AG10803 (cell line): Measurements from ENCODE around the gene CASKIN1.

ENCODE experiments used
- DNase-seq: peaks from one replicate; pipeline ENCODE4 v3.0.0; 2010; ENCODE audit warnings: low read depth
- H3K4me3 ChIP-seq: 2 replicates; pipeline ENCODE4 v1.5.1; 2011; ENCODE audit warnings: mild to moderate bottlenecking, low read length, control low read depth
- TF ChIP-seq, protein P1 (sequence below): conservative IDR thresholded peaks from 2 replicates; pipeline ENCODE4 v1.5.1; 2011; ENCODE audit warnings: mild to moderate bottlenecking, low read length, control low read depth, inconsistent platforms

CASKIN1 gene

DNA sequence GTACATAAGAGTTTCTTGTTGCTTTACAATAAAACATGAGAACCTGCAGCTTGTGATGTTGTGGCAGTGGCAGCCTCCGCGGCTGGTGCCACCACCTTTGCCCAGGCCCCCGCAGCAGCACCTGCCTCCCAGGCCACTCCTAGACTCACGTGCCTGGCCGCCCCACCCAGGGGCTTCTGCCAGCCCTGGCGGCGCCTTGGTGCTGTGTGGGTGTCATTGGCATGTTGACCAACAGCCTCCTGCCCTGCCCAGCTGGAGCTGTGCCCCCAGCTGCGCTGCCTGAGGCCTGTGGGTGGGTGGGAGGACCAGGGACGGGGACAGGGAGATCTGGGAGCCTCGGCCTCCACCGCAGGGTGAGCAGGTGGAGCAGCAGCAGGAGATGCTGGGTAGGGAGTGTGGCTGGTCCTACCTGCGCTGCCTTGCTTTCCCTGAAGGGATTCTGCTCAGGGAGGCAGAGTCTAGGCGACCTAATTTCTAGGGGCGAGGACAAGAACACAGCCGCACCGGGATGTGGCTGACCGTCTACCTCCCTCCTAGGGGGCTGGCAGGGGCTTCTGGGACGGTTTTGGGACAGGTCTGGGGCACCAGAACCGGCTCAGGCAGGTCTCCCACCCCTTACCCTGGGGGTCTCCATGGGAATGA, 39.4 kb upstream of the CASKIN1 start:
- TF ChIP-seq, protein P1, sequence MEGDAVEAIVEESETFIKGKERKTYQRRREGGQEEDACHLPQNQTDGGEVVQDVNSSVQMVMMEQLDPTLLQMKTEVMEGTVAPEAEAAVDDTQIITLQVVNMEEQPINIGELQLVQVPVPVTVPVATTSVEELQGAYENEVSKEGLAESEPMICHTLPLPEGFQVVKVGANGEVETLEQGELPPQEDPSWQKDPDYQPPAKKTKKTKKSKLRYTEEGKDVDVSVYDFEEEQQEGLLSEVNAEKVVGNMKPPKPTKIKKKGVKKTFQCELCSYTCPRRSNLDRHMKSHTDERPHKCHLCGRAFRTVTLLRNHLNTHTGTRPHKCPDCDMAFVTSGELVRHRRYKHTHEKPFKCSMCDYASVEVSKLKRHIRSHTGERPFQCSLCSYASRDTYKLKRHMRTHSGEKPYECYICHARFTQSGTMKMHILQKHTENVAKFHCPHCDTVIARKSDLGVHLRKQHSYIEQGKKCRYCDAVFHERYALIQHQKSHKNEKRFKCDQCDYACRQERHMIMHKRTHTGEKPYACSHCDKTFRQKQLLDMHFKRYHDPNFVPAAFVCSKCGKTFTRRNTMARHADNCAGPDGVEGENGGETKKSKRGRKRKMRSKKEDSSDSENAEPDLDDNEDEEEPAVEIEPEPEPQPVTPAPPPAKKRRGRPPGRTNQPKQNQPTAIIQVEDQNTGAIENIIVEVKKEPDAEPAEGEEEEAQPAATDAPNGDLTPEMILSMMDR = no peak
- DNase-seq = no peak
- no peak overlapping the region for H3K4me3 ChIP-seq

DNA sequence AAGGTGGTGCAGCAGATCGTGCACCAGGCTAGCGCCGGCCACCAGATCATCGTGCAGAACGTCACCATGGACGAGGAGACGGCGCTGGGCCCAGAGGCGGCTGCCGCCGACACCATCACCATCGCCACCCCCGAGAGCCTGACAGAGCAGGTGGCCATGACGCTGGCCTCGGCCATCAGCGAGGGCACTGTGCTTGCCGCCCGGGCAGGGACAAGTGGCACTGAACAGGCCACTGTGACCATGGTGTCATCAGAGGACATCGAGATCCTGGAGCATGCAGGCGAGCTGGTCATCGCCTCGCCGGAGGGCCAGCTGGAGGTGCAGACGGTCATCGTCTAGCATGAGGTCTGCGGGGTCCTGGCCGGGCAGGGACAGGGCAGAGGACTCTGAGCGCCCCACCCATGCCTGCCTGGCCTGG, 38.8 kb upstream of the CASKIN1 start:
- H3K4me3 ChIP-seq = no peak overlapping the region
- TF ChIP-seq, protein P1 = no peak
- DNase-seq = no peak

DNA sequence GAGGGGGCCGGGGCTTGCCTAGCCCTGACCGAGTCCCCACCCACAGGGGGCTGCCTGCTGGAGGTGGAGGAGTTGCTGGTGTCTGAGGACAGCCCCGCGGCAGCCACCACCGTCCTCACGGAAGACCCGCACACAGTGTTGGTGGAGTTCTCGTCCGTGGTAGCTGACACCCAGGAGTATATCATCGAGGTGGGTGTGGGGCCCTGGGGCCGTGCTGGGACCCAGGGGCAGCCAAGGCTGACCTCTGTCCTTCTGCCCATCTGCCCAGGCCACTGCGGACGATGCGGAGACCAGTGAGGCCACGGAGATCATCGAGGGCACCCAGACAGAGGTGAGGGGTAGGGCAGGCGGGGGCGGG, 38.4 kb upstream of the CASKIN1 start:
- no peak overlapping the region for H3K4me3 ChIP-seq
- DNase-seq = no peak
- TF ChIP-seq, protein P1 = no peak

- H3K4me3 ChIP-seq = no peak overlapping the region
- TF ChIP-seq, protein P1 = no peak
- DNase-seq = no peak
Observed at GRCh38 chr16:2233872-2234812, 37.7 kb upstream of the CASKIN1 start.

- DNase-seq = no peak
- TF ChIP-seq, protein P1 = no peak
- no peak overlapping the region for H3K4me3 ChIP-seq
Observed at GRCh38 chr16:2233046-2233775, 36.8 kb upstream of the CASKIN1 start.

DNA sequence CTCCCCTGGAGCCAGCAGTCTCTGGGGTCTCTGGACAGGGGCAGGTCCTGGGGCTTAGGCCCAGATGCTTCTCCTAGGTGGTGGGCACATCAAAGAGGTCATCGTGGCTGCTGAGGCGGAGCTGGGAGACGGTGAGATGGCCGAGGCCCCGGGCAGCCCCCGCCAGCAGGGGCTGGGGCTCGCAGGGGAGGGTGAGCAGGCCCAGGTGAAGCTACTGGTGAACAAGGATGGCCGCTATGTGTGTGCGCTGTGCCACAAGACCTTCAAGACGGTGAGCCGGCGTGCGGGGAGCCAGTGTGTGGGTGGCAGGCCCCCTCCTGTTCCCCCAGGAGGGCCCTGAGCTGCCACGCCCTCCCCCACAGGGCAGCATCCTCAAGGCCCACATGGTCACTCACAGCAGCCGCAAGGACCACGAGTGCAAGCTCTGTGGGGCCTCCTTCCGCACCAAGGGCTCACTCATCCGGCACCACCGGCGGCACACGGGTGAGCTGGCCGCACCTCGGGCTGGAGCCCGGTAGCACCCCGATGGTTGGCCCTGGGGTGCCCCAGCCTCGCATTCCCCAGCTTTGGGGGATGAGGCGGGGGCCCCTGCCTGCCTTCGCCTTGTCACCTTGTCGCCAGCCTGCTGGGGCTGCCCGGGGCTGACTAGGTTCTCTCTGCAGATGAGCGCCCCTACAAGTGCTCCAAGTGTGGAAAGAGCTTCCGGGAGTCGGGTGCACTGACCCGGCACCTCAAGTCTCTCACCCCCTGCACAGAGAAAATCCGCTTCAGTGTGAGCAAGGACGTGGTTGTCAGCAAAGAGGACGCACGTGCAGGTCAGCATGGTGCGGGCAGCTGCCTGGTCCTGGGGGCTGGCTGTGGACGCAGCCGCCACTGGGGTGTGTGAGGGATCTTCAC, 35.9 kb upstream of the CASKIN1 start:
- TF ChIP-seq, protein P1 = no peak
- DNase-seq = no peak
- H3K4me3 ChIP-seq = no peak overlapping the region
